Esophagus squamous epithelium (tissue), 4 donors: Measurements from ENCODE around the gene EPN2.

ENCODE experiments used
- POLR2A ChIP-seq, 4 donors: fragments of 450-650 bp; IDR thresholded peaks; one replicate each; pipeline ENCODE4 v1.6.1; 2017; ENCODE audit warnings: antibody characterized with exemption in 4 of 4, mild to moderate bottlenecking in 4 of 4, moderate library complexity in 3 of 4
- TF ChIP-seq, protein P1 (sequence below), 6 experiments: fragments of 450-650 bp in 4 of 6; fragments of 200-600 bp in 2 of 6; sonication (generic) in 2 of 6; IDR thresholded peaks; one replicate each; pipeline ENCODE4 v1.5.1; 2016 to 2019; ENCODE audit warnings: antibody characterized with exemption in 6 of 6, mild to moderate bottlenecking in 4 of 6, moderate library complexity in 4 of 6

DNA sequence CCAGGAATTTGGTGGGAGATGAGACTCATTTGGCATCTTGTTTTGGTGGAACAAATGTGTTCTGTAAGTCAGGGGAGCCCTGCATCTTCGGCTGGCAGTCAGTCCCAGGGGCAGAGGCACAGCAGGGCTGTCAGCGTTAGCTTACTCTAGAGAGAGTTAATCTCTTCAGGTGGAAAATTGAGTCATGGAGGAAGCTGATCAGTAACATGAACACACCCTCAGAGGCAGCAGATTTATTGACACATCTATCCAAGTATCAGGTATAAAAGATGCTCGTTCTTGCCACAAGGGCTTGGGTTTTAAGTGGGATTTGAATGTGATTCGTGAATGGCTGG lies 55.2 kb downstream of the EPN2 start:
- TF ChIP-seq, protein P1, sequence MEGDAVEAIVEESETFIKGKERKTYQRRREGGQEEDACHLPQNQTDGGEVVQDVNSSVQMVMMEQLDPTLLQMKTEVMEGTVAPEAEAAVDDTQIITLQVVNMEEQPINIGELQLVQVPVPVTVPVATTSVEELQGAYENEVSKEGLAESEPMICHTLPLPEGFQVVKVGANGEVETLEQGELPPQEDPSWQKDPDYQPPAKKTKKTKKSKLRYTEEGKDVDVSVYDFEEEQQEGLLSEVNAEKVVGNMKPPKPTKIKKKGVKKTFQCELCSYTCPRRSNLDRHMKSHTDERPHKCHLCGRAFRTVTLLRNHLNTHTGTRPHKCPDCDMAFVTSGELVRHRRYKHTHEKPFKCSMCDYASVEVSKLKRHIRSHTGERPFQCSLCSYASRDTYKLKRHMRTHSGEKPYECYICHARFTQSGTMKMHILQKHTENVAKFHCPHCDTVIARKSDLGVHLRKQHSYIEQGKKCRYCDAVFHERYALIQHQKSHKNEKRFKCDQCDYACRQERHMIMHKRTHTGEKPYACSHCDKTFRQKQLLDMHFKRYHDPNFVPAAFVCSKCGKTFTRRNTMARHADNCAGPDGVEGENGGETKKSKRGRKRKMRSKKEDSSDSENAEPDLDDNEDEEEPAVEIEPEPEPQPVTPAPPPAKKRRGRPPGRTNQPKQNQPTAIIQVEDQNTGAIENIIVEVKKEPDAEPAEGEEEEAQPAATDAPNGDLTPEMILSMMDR (IDR thresholded peaks at IDR 0.05): no peak
- TF ChIP-seq POLR2A (IDR thresholded peaks at IDR 0.05): no peak
